RWPE1 (cell line): Measurements from ENCODE around the gene CENATAC.

Source experiments
- CTCF ChIA-PET: fragments of 350-600 bp; sonication (Branson Sonifier 250); formaldehyde crosslinking; extraction: SDS; loops from one replicate; lab custom pipeline; 2021; lab: Yijun Ruan, JAX
- POLR2A ChIA-PET: fragments of 400-600 bp; formaldehyde crosslinking; extraction: SDS; loops from one replicate; lab custom pipeline; 2020; ENCODE audit warnings: antibody characterized with exemption; ENCODE audit not compliant: low non-redundant PET; lab: Yijun Ruan, JAX
- DNase-seq: peaks from one replicate; pipeline ENCODE4 v3.0.0; 2012; ENCODE audit warnings: low spot score
- H3K27ac ChIP-seq: fragments of 450-650 bp; 2 replicates; pipeline ENCODE4 v1.5.1; 2017
- TF ChIP-seq, protein P1 (sequence below): fragments of 450-650 bp; conservative IDR thresholded peaks from 2 replicates; pipeline ENCODE4 v1.5.1; 2017; ENCODE audit warnings: low read depth, mild to moderate bottlenecking

The CENATAC gene

DNA sequence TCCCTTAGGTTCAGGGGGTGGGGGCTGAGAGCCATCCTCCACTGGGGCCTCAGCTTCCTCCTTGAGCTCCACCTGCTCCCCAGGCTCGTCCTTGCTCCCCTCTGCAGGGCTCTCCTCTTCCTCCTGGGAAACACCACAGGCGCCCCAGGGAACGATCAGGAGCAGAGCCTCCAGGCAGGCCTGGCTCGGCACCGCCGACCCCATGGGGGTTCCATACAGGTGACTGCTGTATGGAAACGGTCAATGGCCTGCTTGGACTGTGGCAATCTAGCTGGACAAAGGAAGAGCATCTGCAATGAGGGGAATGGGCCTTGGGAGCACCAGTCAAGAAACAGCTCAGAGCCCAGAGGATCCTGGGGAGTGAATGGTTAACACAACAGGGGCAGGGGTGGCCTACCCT, 51.1 kb downstream of the CENATAC start:
- no peak for DNase-seq
- TF ChIP-seq, protein P1, sequence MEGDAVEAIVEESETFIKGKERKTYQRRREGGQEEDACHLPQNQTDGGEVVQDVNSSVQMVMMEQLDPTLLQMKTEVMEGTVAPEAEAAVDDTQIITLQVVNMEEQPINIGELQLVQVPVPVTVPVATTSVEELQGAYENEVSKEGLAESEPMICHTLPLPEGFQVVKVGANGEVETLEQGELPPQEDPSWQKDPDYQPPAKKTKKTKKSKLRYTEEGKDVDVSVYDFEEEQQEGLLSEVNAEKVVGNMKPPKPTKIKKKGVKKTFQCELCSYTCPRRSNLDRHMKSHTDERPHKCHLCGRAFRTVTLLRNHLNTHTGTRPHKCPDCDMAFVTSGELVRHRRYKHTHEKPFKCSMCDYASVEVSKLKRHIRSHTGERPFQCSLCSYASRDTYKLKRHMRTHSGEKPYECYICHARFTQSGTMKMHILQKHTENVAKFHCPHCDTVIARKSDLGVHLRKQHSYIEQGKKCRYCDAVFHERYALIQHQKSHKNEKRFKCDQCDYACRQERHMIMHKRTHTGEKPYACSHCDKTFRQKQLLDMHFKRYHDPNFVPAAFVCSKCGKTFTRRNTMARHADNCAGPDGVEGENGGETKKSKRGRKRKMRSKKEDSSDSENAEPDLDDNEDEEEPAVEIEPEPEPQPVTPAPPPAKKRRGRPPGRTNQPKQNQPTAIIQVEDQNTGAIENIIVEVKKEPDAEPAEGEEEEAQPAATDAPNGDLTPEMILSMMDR, result no peak
- H3K27ac ChIP-seq, result no peak overlapping the region
- ChIA-PET POLR2A (no interaction called here), CTCF (no interaction called here)

DNA sequence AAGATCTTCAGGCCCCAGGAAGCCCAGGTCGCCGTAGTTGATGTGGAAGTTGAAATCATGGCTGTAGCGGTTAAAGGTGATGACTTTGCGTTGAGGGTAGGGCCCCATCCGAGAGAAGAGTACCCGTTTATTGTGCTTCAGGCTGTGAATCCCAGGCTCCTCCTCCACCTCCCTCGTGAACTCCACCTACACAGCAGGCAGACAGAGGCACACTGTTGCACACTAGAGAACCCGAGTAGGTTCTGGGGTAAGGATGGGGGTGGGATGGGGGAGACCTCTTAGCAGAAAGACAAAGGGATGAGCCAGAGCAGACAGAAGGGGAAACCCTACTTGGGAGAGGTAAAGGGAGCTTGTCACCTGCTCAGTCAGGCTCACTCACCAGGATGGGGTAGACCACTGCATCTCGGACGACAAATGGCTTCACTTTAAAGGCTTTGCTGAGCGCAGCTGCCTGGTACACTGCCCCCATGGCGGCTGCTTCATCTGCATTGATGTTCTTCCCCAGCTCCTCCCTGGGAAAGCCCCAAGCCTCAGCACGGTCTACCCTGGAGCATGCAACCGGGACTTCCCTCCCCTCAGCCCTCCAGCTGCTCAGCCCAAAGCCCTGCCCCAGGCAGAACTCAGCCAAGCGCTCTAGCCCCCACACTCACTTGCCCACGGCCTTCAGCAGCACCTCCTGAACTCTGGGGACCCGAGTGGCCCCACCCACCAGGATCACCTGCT, 53.7 kb downstream of the CENATAC start:
- POLR2A ChIA-PET, result no interaction called here
- DNase-seq, result no peak
- TF ChIP-seq, protein P1, result no peak
- H3K27ac ChIP-seq, result 0 out of 2 replicates have a peak overlapping the region, but pooled peaks have one; percentile 2
- CTCF ChIA-PET, result no interaction called here

DNA sequence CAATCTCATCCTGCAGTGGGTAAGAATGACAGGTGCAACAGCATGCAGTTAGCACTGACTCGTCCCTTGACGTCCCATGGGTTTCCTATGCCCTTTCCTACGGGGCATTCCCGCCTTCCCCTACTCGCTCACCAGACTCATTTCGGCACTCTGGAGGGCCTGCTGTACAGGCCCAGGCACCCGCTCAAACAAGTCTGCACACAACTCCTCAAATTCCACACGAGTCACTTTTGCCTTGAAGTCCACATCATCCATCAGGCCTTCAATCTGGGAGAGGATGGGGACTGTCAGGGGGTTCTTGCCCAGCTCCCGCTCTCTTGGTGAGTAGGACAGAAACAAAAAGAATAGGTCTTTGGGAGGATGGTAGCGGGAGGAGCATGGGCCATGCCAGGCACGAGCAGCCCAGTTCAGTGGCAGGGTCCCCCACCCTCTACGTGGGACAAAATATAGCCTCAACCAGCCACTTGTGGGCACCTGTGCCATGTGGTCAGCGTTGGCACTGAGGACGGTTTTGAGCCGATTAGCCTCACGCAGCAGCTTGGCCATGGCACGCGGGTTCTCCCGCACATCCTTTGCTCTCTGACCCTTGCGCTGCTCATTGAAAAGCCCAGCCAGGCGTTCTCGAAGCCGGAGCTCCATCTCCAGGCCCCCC, 54.4 kb downstream of the CENATAC start:
- H3K27ac ChIP-seq, result 0 out of 2 replicates have a peak overlapping the region, but pooled peaks have one; percentile 2
- POLR2A ChIA-PET, result no interaction called here
- TF ChIP-seq, protein P1, result no peak
- DNase-seq, result no peak
- CTCF ChIA-PET, result no interaction called here

DNA sequence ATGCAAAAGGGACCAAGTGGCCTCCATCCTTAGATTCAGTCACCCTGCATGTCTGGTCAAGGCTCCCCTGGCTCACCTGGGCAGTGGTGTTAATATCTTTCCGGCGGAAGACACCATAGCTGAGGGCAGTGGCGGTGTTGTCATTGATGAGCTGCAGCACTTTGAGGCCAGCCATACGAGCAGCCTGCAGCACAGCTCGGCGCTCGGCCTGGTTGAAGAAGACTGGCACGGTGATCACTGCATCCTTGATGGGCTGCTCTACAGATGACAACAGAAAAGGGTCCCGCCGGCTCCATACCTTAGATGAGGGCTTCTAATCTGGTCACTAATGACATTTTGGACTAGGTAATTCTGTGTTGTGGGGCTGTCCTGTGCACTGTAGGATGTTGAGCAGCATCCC, 56.5 kb downstream of the CENATAC start:
- no peak for DNase-seq
- TF ChIP-seq, protein P1, result no peak
- CTCF ChIA-PET, result no interaction called here
- no peak overlapping the region for H3K27ac ChIP-seq
- POLR2A ChIA-PET, result no interaction called here

DNA sequence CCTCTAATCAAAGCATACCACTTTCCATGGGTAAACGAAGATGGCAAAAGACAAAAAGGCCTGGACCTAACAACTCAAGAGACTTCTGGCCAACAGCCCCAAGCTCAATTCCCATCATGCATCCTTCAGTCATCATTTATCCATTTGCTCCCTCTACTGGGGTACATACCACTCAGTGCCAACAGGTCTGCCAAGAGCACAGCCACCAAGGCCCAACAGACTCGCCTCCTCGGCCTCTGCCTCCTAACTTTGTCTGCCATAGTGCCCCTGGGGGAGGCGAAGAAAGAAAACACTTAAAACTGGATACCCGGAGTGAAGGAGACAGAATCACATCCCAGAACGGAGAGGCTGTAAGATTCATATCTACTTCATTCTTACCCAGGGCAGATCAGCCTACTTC, 58.0 kb downstream of the CENATAC start:
- peak; percentile 22 for DNase-seq
- peak overlapping the region; percentile 85 for H3K27ac ChIP-seq

More for the DNA sequence above, 58.0 kb downstream of the CENATAC start:
- POLR2A ChIA-PET, result interaction anchor here (0.8 to 1.5 kb wide), 3 partner anchors 8 to 27 kb away, joined by 3 to 8 read pairs (median 3); partner anchors contain the start of gene VPS11
- TF ChIP-seq, protein P1, result no peak
- CTCF ChIA-PET, result interaction anchor here (1.0 to 1.2 kb wide), 2 partner anchors 8 to 11 kb away, joined by 3 to 5 read pairs; partner anchors contain the start of gene VPS11
